IPS-NIHi11 (cell line): Measurements from ENCODE around the gene NBPF6.
"Not testable (repeated sequence)": the region's sequence is repeated elsewhere in the genome, so short reads cannot be mapped to it uniquely, and the experiment has no call there.

Source experiments
- DNase-seq: peaks from one replicate; pipeline ENCODE4 v3.0.0; 2012; ENCODE audit warnings: mixed read lengths, low spot score

The NBPF6 gene

GRCh38 chr1:108450043-108450442, at the start of gene NBPF6:
Gene NBPF6 (plus strand): TSS chr1:108450343. CDS start chr1:108450602, 259 bp downstream.
- DNase-seq, result not testable (repeated sequence)

- DNase-seq, result not testable (repeated sequence)
Measured at GRCh38 chr1:108411098-108411833, 38.9 kb upstream of the NBPF6 start.

GRCh38 chr1:108420129-108420528, 30.0 kb upstream of the NBPF6 start:
- not testable (repeated sequence) for DNase-seq

GRCh38 chr1:108421061-108421916, 28.9 kb upstream of the NBPF6 start:
- not testable (repeated sequence) for DNase-seq

GRCh38 chr1:108426877-108427276, 23.3 kb upstream of the NBPF6 start:
- not testable (repeated sequence) for DNase-seq

GRCh38 chr1:108432002-108432401, 18.1 kb upstream of the NBPF6 start:
- not testable (repeated sequence) for DNase-seq

- DNase-seq, result not testable (repeated sequence)
Measured at GRCh38 chr1:108433404-108433803, 16.7 kb upstream of the NBPF6 start.

GRCh38 chr1:108438536-108438935, 11.6 kb upstream of the NBPF6 start:
- not testable (repeated sequence) for DNase-seq

- not testable (repeated sequence) for DNase-seq
Measured at GRCh38 chr1:108454521-108454920, 4.4 kb downstream of the NBPF6 start.

GRCh38 chr1:108458661-108459060, 8.5 kb downstream of the NBPF6 start:
- DNase-seq, result not testable (repeated sequence)

- not testable (repeated sequence) for DNase-seq
Measured at GRCh38 chr1:108461758-108462157, 11.6 kb downstream of the NBPF6 start.

- DNase-seq, result not testable (repeated sequence)
Measured at GRCh38 chr1:108463962-108464361, 13.8 kb downstream of the NBPF6 start.

- not testable (repeated sequence) for DNase-seq
Measured at GRCh38 chr1:108466166-108466565, 16.0 kb downstream of the NBPF6 start.

GRCh38 chr1:108467155-108467554, 17.0 kb downstream of the NBPF6 start:
- not testable (repeated sequence) for DNase-seq

GRCh38 chr1:108470750-108471149, 20.6 kb downstream of the NBPF6 start:
- not testable (repeated sequence) for DNase-seq

- DNase-seq, result not testable (repeated sequence)
Measured at GRCh38 chr1:108474516-108474915, 24.4 kb downstream of the NBPF6 start.

GRCh38 chr1:108478429-108479015, 28.4 kb downstream of the NBPF6 start:
- DNase-seq, result no peak

- no peak for DNase-seq
Measured at GRCh38 chr1:108482708-108483107, 32.6 kb downstream of the NBPF6 start.

GRCh38 chr1:108485990-108486389, 35.8 kb downstream of the NBPF6 start:
- not testable (repeated sequence) for DNase-seq

- not testable (repeated sequence) for DNase-seq
Measured at GRCh38 chr1:108486707-108487106, 36.6 kb downstream of the NBPF6 start.

GRCh38 chr1:108495008-108495407, 44.9 kb downstream of the NBPF6 start:
- not testable (repeated sequence) for DNase-seq

- not testable (repeated sequence) for DNase-seq
Measured at GRCh38 chr1:108496856-108497255, 46.7 kb downstream of the NBPF6 start.
